NCI-H187 (cell line): ENCODE results near the gene INVS.
"Not testable (repeated sequence)": the region's sequence is repeated elsewhere in the genome, so short reads cannot be mapped to it uniquely, and the experiment has no call there.

Experiments
- DNase-seq, 2 experiments: peaks; one replicate each; lab custom pipeline; 2025; lab: John Stamatoyannopoulos, UW

INVS gene

DNA sequence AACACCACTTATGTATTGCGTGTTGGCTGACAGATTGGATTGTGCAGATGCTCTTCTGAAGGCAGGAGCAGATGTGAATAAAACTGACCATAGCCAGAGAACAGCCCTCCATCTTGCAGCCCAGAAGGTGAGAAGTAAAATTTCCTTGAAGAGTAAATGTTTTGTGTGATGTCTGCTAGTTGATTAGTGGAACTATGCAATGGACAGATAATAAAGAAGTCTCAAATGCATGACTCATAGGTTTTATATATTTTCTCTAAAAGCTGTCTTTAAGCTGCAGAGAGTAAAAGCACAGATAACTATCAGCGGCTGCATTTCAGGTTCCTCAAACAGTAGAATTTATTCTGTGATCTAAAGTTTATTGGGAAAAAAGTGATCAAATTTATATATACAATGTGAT lies 27.4 kb downstream of the INVS start:
- no peak for DNase-seq

DNA sequence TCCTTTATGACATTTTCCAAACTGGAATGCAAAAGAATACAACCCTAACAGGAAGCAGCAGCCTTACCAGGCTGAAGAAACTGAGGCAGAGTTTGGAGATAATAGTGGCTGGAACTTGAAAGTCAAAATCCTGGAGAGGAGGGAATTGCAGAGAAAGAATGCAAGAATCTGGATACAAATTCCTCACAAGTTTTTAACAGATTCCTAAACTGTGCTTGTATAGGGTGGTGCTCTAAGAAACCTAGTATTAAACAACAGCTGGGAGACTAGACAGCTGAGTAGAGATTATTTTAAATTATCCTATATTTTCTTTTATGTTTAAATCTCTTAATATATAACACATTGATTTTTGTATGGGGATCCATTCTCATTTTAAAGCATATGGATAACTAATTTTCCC lies 30.7 kb downstream of the INVS start:
- no peak for DNase-seq

GRCh38 chr9:100131216-100131615 lies 32.2 kb downstream of the INVS start:
- no peak for DNase-seq

DNA sequence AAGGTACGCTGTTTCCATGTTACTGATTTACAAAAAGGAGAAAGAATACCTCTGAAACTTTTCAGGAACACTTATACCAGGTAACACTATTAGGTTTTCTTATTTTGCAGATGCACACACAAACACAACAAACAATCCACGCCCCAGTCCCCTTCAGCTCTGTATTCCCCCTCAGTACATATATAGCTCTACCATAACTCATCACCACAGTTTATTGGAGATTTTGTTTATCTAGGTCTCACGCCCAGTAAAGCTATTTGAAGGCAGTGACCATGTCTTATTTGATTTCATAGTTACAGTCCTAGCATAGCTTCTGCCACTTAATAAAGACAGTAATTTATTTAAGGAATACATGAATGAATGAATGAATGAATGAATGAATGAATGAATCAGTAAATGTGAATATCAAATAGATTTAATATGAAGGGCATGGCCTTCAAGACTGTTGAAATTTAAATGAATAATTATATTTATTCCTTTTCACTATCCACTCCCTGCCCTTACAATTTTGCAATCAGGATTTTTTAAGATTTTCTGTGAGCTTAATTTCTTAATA lies 32.9 kb downstream of the INVS start:
- DNase-seq = no peak

- DNase-seq = no peak
Measured at GRCh38 chr9:100134731-100135130, 35.7 kb downstream of the INVS start.

DNA sequence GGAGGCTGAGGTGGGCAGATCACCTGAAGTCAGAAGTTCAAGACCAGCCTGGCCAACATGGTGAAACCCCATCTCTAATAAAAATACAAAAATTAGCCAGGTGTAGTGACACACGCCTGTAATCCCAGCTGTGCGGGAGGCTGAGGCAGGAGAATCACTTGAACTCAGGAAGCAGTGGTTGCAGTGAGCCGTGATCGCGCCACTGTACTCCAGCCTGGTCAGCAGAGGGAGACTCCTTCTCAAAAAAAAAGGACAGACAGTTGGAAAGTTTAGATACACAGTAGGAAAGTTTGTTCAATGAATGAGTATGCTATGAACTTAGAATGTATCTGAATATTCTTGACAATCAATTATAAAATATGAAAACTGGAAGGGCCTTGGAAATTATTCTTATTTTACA lies 37.8 kb downstream of the INVS start:
- not testable (repeated sequence) for DNase-seq

DNA sequence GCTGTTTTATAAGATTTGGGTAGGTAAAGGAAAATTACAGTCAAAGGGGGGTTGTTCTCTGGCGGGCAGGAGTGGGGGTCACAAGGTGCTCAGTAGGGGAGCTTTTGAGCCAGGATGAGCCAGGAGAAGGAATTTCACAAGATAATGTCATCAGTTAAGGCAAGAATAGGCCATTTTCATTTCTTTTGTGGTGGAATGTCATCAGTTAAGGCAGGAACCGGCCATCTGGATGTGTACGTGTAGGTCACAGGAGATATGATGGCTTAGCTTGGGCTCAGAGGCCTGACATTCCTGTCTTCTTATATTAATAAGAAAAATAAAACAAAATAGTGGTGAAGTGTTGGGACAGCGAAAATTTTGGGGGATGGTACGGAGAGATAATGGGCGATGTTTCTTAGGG lies 41.3 kb downstream of the INVS start:
- DNase-seq = not testable (repeated sequence)

DNA sequence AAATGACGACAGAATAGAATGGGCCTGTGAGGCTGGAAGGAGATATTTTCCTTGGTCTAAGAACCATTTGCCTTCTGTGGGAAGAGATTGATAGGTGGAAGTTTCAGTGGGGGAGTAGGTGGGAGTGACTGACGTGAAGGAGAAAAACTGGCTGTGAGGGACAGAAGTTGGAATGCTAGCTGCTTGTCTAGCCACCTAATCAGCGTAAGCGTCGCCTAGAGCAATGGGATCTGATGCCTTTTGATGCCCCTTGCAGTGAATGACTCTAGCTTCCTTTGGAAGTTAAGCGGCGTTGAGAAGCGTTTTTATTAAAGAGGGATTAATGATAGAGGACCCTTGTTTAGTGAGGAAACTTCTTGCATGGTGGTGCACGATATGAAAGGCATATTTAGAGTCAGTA lies 42.8 kb downstream of the INVS start:
- not testable (repeated sequence) for DNase-seq

GRCh38 chr9:100145167-100145934 lies 46.3 kb downstream of the INVS start:
- not testable (repeated sequence) for DNase-seq

DNA sequence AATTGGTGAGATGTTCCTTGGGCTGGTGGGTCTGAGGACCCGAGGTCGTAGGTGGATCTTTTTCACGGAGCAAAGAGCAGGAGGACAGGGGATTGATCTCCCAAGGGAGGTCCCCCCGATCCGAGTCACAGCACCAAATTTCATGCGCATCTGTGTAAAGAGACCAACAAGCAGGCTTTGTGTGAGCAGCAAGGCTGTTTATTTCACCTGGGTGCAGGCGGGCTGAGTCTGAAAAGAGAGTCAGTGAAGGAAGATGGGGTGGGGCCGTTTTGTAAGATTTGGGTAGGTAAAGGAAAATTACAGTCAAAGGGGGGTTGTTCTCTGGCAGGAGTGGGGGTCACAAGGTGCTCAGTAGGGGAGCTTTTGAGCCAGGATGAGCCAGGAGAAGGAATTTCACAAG lies 46.9 kb downstream of the INVS start:
- not testable (repeated sequence) for DNase-seq

GRCh38 chr9:100150214-100150613 lies 51.2 kb downstream of the INVS start:
- no peak for DNase-seq

DNA sequence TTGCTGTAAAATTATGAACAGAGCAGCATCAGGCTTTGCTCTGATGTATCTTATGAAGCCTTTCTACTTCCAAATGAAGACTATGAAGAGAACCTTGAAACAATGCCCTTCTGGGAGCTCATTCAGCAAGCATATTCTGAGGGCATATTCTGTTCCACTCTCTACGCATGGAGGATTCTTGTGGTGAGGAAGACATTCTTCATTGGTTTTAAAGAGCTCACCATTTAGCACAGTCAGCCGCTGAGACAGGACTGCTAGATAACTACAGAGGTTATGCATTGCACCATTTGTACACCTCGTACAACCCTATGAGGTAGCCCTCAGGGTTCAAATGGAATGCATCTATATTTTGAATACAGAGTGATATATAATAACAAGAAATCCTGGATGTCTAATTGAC lies 61.0 kb downstream of the INVS start:
- DNase-seq = no peak

- DNase-seq = no peak
Measured at GRCh38 chr9:100167176-100167575, 68.1 kb downstream of the INVS start.

DNA sequence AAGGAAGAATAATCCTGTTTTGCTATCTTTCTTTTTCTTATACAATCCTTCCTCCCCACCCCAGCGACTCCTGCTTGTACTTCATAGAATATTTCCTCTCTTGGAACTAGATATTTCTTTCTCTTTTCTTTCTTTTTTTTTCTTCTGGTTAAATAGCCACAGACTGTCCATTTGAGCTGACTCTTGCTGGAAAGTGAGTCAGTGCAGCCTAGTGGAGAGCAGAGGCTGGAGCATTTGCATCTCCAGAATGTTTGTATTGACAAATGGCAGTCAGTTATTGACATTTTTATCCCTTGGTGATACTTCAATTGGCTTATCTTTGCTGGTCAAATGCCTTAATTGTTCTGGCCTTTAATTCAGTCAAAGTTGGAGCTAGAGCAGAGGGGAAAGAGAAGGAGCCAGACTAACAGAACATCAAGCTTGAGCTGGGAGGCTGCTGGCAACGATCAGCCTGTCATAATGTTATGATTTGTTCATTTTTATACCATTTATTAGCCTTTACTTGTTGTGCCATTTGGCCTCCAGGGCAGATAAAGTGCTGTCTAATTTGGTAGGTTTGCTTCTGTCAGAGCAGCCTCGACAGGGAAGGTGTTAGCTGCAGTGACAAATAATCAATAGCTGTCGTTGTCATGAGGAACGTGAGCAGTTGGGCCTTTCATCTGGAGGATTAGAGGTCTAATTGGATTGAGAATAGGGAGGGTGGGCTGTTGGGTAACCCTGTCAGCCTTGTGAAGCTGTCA lies 69.0 kb downstream of the INVS start:
- no peak for DNase-seq

GRCh38 chr9:100170085-100170484 lies 71.0 kb downstream of the INVS start:
- no peak for DNase-seq

GRCh38 chr9:100170556-100170955 lies 71.5 kb downstream of the INVS start:
- DNase-seq = no peak

GRCh38 chr9:100186356-100186755 lies 87.3 kb downstream of the INVS start:
- DNase-seq = no peak

DNA sequence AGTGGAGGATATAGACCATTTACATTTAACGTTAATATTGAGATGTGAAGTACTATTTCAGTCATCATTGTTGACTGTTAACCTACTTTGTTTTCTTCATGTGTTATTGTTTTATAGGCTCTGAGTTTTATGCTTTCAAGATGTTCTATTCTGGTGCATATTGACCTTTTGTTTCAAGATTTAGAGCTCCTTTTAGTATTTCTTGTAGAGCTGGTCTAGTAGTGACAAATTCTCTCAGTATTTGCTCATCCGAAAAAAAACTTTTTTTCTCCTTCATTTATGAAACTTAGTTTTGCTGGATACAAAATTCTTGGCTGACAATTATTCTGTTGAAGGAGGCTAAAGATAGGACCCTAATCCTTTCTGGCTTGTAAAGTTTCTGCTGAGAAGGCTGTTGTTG lies 91.3 kb downstream of the INVS start:
- no peak for DNase-seq

- DNase-seq = no peak
Measured at GRCh38 chr9:100191264-100191663, 92.2 kb downstream of the INVS start.

DNA sequence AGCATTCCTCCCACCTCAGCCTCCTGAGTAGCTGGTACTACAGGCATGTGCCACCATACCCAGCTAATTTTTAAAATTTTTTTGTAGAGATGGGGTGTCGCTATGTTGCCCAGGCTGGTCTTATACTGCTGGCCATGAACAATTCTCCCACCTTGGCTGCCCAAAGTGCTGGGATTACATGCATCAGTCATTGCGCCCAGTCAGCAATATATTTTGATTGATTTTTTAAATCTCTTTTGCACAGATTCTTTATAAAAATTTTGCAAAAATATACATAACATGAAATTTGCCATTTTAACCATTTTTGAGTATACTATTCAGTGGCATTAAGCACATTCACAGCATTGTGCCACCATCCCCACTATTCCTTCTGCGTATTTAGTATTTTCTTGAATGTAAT lies 94.0 kb downstream of the INVS start:
- no peak for DNase-seq

DNA sequence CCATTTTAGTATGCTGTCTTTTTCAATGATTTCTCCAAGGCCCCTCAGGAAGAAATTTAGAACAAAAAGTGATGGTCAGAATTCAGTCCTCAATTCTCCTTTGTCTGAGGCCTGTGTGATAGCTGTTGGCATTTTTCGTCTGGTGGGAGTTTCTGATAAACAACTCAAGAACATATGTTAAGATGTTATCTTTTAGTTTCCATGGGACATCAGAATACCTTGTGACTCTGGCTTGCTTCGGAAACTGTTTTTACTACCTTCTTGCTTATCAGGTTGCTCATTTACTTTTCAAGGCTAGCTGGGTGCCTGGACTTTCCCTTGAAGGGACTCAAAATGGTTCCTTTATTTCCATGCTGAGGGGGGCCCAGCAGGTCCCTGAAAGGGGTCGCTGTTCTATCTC lies 97.2 kb downstream of the INVS start:
- no peak for DNase-seq

- DNase-seq = no peak
Measured at GRCh38 chr9:100196828-100197227, 97.8 kb downstream of the INVS start.

GRCh38 chr9:100197553-100197952 lies 98.5 kb downstream of the INVS start:
- DNase-seq = no peak
